PC-9 (cell line): ENCODE results near the gene NCOA5. TPM values are rescaled to one million over a fixed set of nuclear protein-coding genes. Genes with fewer than 3 reads are reported as not detected.

Source experiments
- BruUV-seq: library from RNA; stranded (reverse); fragments of 400-500 nt; replicated peaks from 2 replicates; lab custom pipeline; 2021; lab: Mats Ljungman, UMichigan
- CTCF ChIA-PET: fragments of 300-600 bp; sonication (Branson Sonifier 250); formaldehyde crosslinking; loops from one replicate; lab custom pipeline; 2022; ENCODE audit warnings: antibody characterized with exemption; lab: Charles Lee
- POLR2A ChIA-PET: fragments of 300-600 bp; sonication (Branson Sonifier 250); formaldehyde crosslinking; loops from one replicate; lab custom pipeline; 2022; ENCODE audit warnings: antibody characterized with exemption; ENCODE audit not compliant: unreplicated experiment; lab: Charles Lee
- DNase-seq, 2 experiments: peaks; one replicate each; pipeline versions ENCODE4 v3.0.0 to v3.0.0-alpha.2; 2015 to 2022; ENCODE audit warnings: mixed read lengths in 1 of 2
- H2AFZ ChIP-seq: fragments of 200-600 bp; sonication (generic); 2 replicates; pipeline ENCODE4 v1.8.1; 2017; ENCODE audit warnings: antibody characterized with exemption
- H3F3A ChIP-seq: fragments of 200-600 bp; sonication (generic); 2 replicates; pipeline ENCODE4 v1.8.1; 2017; ENCODE audit warnings: antibody characterized with exemption, mild to moderate bottlenecking, low read depth; ENCODE audit not compliant: insufficient read depth
- H3K27ac ChIP-seq: fragments of 200-600 bp; sonication (generic); 2 replicates; pipeline ENCODE4 v1.6.1; 2016; ENCODE audit warnings: mixed run types
- H3K27me3 ChIP-seq: fragments of 200-600 bp; sonication (generic); 2 replicates; pipeline ENCODE4 v1.6.1; 2016; ENCODE audit warnings: low read depth, mixed run types; ENCODE audit not compliant: insufficient read depth
- H3K36me3 ChIP-seq: fragments of 200-600 bp; sonication (generic); 2 replicates; pipeline ENCODE4 v1.6.1; 2016; ENCODE audit warnings: low read depth, mixed run types
- H3K4me1 ChIP-seq: fragments of 200-600 bp; sonication (generic); replicated peaks from 2 replicates; pipeline ENCODE4 v1.6.1; 2016; ENCODE audit warnings: mixed run types; ENCODE audit not compliant: insufficient read depth
- H3K4me2 ChIP-seq: fragments of 200-600 bp; sonication (generic); 2 replicates; pipeline ENCODE4 v1.6.1; 2017; ENCODE audit warnings: mixed run types
- H3K4me3 ChIP-seq: fragments of 200-600 bp; sonication (generic); 2 replicates; pipeline ENCODE4 v1.6.1; 2016; ENCODE audit warnings: mixed run types
- H3K79me2 ChIP-seq: fragments of 200-600 bp; sonication (generic); 2 replicates; pipeline ENCODE4 v1.6.1; 2017; ENCODE audit warnings: low read depth, mixed run types
- H3K9me2 ChIP-seq: fragments of 200-600 bp; sonication (generic); 2 replicates; pipeline ENCODE4 v1.8.1; 2017; ENCODE audit warnings: mild to moderate bottlenecking; ENCODE audit not compliant: insufficient read depth
- H3K9me3 ChIP-seq: fragments of 200-600 bp; sonication (generic); 2 replicates; pipeline ENCODE4 v1.8.1; 2016; ENCODE audit warnings: low read depth; ENCODE audit not compliant: insufficient read depth
- H4K20me1 ChIP-seq: fragments of 200-600 bp; sonication (generic); 2 replicates; pipeline ENCODE4 v1.8.1; 2017; ENCODE audit not compliant: insufficient read depth
- CTCF ChIP-seq: fragments of 200-600 bp; sonication (generic); conservative IDR thresholded peaks from 2 replicates; pipeline ENCODE4 v1.6.1; 2017; ENCODE audit warnings: mixed run types, antibody characterized with exemption, mild to moderate bottlenecking, moderate library complexity
- EZH2 ChIP-seq: fragments of 200-600 bp; sonication (generic); IDR thresholded peaks from 2 replicates; pipeline ENCODE4 v1.8.0; 2017; ENCODE audit warnings: antibody characterized with exemption, low read depth
- intact Hi-C: fragments of 100-400 bp; cut with micrococcal nuclease; formaldehyde crosslinking; loops from one replicate; pipeline ENCODE4 v1.10.0; 2022; ENCODE audit not compliant: unreplicated experiment
- total RNA-seq: library from RNA; stranded (reverse); gene quantifications from 2 replicates; pipeline ENCODE4 v1.2.3, GENCODE V29; 2021

Gene NCOA5
- total RNA-seq, 1 experiment from 2014 or later, result 28.1 TPM

DNA sequence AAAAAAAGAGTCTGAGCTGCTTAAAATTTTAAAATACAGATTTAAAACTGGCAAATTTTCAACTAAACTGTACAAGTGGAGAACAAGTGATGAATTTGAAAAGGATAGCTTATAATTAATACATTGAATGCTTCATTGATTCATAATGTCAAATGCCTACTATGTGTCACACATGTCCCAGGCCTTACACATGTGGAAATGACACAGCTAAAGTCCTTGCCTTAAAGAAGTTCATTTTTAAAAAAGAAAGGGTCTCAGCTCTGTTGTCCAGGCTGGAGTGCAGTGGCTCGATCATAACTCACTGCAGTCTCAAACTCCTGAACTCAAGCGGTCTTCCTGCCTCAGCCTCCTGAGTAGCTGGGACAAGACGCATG lies 5.0 kb downstream of the NCOA5 start:
- POLR2A ChIA-PET, result no interaction called here

DNA sequence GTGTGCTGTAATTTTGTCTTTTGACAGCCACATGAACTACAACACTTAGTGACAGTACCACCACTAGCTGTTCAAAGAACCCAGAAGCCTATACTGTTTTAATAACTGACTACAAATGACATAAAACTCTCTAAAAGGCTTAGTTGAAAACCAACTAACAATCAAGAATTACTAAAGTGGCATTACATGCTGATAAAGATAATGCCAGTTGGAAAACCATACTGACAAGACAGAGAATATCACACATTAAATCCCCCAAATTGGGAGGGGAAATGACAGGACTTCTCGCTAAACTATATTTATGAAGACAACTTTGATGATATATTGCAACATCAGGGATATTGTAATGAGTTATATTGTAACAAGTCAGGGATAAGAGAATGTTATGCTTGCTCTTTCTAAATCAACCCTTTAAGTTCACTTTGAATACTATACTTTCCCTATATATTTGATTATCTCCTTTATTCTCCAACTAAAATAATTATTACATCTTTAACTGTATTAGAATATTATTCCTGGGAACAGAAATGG lies 6.2 kb downstream of the NCOA5 start:
- no peak for DNase-seq
- Histone ChIP-seq H3K36me3 (peaks cover 9% of the 10 kb centered on the region; the same call in 1 of the 2 replicates), H3F3A (peaks cover 7% of the 10 kb centered on the region), H3K4me3 (no peak overlapping the region), H4K20me1 (peaks cover 100% of the 10 kb centered on the region), H3K27me3 (no peaks in the 10 kb centered on the region), H3K4me1 (peaks cover 35% of the 10 kb centered on the region), H3K9me2 (no peaks in the 10 kb centered on the region), H3K27ac (no peak overlapping the region), H3K4me2 (no peak overlapping the region), H3K9me3 (no peaks in the 10 kb centered on the region), H3K79me2 (peaks cover 94% of the 10 kb centered on the region), H2AFZ (no peak overlapping the region)
- no TSS peak for BruUV-seq
- TF ChIP-seq EZH2 (no peak), CTCF (no peak)
- intact Hi-C loops, result loop anchor here (10.0 kb wide), 1 partner anchor 289 kb away; the partner anchor contains the start of genes DNTTIP1 and WFDC3
- ChIA-PET POLR2A (no interaction called here), CTCF (no interaction called here)

More for the DNA sequence above, 5.0 kb downstream of the NCOA5 start:
- peaks cover 37% of the 10 kb centered on the region for H3K4me1 ChIP-seq
- H3K27ac ChIP-seq, result no peak overlapping the region
- no peaks in the 10 kb centered on the region for H3K9me2 ChIP-seq
- no peaks in the 10 kb centered on the region for H3K36me3 ChIP-seq
- BruUV-seq, result no TSS peak
- no peaks in the 10 kb centered on the region for H3K9me3 ChIP-seq
- H3K79me2 ChIP-seq, result peaks cover 95% of the 10 kb centered on the region
- H4K20me1 ChIP-seq, result peaks cover 95% of the 10 kb centered on the region
- no peak overlapping the region for H3K4me2 ChIP-seq
- H3F3A ChIP-seq, result peaks cover 14% of the 10 kb centered on the region
- H3K4me3 ChIP-seq, result no peak overlapping the region
- TF ChIP-seq CTCF, result no peak
- no peak for TF ChIP-seq EZH2
- intact Hi-C loops, result loop anchor here (5.0 to 10.0 kb wide), 2 partner anchors 62 to 290 kb away; partner anchors contain the start of genes DNTTIP1 and WFDC3
- CTCF ChIA-PET, result no interaction called here
- no peak for DNase-seq
- H2AFZ ChIP-seq, result no peak overlapping the region
- H3K27me3 ChIP-seq, result no peaks in the 10 kb centered on the region

- Histone ChIP-seq H3K27ac (no peak overlapping the region), H3K79me2 (peaks cover 89% of the 10 kb centered on the region), H4K20me1 (peaks cover 95% of the 10 kb centered on the region), H3K4me2 (no peak overlapping the region), H3K36me3 (peaks cover 9% of the 10 kb centered on the region; the same call in 1 of the 2 replicates), H3K4me3 (no peak overlapping the region), H3K4me1 (peaks cover 30% of the 10 kb centered on the region), H3K9me2 (no peaks in the 10 kb centered on the region), H3K27me3 (no peaks in the 10 kb centered on the region), H3F3A (peaks cover 2% of the 10 kb centered on the region; the same call in 1 of the 2 replicates), H3K9me3 (no peaks in the 10 kb centered on the region), H2AFZ (no peak overlapping the region)
- ChIA-PET POLR2A (no interaction called here), CTCF (no interaction called here)
- no peak for DNase-seq
- intact Hi-C loops, result loop anchor here (10.0 kb wide), 1 partner anchor 288 kb away; the partner anchor contains the start of genes DNTTIP1 and WFDC3
- no TSS peak for BruUV-seq
- TF ChIP-seq CTCF (no peak), EZH2 (no peak)
Observed at GRCh38 chr20:46083101-46083500, 6.7 kb downstream of the NCOA5 start.
